H1 (cell line): ENCODE results near the gene ATAD3A. TPM values are rescaled to one million over a fixed set of nuclear protein-coding genes. Genes with fewer than 3 reads are reported as not detected.

Experiments used
- CTCF ChIA-PET: fragments of 300-600 bp; sonication (Branson Sonifier 250); formaldehyde crosslinking; loops from one replicate; lab custom pipeline; 2021; ENCODE audit not compliant: partially characterized antibody; lab: Charles Lee
- POLR2A ChIA-PET: fragments of 300-600 bp; sonication (Branson Sonifier 250); formaldehyde crosslinking; loops from one replicate; lab custom pipeline; 2021; ENCODE audit warnings: inconsistent platforms; ENCODE audit not compliant: partially characterized antibody; lab: Charles Lee
- DNase-seq, 2 experiments: peaks; one replicate each; pipeline versions ENCODE4 v3.0.0 to v3.0.0-alpha.2; 2010 to 2022; ENCODE audit warnings: low spot score in 2 of 2, low read depth in 1 of 2, mixed read lengths in 1 of 2
- FAIRE-seq: peaks from 2 replicates; lab custom pipeline; 2011; peaks lifted over from hg19 to GRCh38; lab: Jason Lieb, UNC
- H2AFZ ChIP-seq: 2 replicates; pipeline ENCODE4 v1.8.1; 2012; ENCODE audit warnings: low read length, inconsistent platforms
- H2AK5ac ChIP-seq: 2 replicates; pipeline ENCODE4 v1.6.1; 2013; ENCODE audit warnings: low read depth, low read length
- H2BK120ac ChIP-seq: replicated peaks from 2 replicates; pipeline ENCODE3; 2013; ENCODE audit warnings: low read depth, low read length, inconsistent platforms
- H2BK12ac ChIP-seq: 2 replicates; pipeline ENCODE4 v1.6.1; 2013; ENCODE audit warnings: low read depth, low read length
- H2BK15ac ChIP-seq: 2 replicates; pipeline ENCODE4 v1.6.1; 2013; ENCODE audit warnings: low read length
- H2BK20ac ChIP-seq: 2 replicates; pipeline ENCODE4 v1.6.1; 2013; ENCODE audit warnings: low read length
- H2BK5ac ChIP-seq: 2 replicates; pipeline ENCODE4 v1.6.1; 2013; ENCODE audit warnings: low read depth, low read length
- H3K14ac ChIP-seq: 2 replicates; pipeline ENCODE4 v1.6.1; 2013; ENCODE audit warnings: inconsistent platforms; ENCODE audit not compliant: insufficient read length
- H3K18ac ChIP-seq: 2 replicates; pipeline ENCODE4 v1.6.1; 2013; ENCODE audit warnings: low read length; ENCODE audit errors: extremely low read depth
- H3K23ac ChIP-seq: 2 replicates; pipeline ENCODE4 v1.6.1; 2013; ENCODE audit warnings: inconsistent platforms; ENCODE audit not compliant: insufficient read length
- H3K23me2 ChIP-seq: 2 replicates; pipeline ENCODE4 v1.6.1; 2013; ENCODE audit warnings: low read depth, low read length
- H3K27ac ChIP-seq: 2 replicates; pipeline ENCODE4 v1.6.1; 2011; ENCODE audit warnings: low read depth, low read length, inconsistent platforms
- H3K27me3 ChIP-seq, 4 experiments: replicated peaks in 1 of 4; 1 replicate in 1 of 4; 2 replicates in 3 of 4; pipeline versions ENCODE4 v1.6.1 to v1.8.1; 2011 to 2013; ENCODE audit warnings: low read length in 3 of 4, mild to moderate bottlenecking in 3 of 4, inconsistent platforms in 2 of 4, mixed read lengths in 2 of 4, moderate library complexity in 1 of 4; ENCODE audit not compliant: control insufficient read depth in 3 of 4, insufficient read depth in 3 of 4; ENCODE audit errors: extremely low read depth in 1 of 4
- H3K36me3 ChIP-seq, 4 experiments: 2 replicates each; pipeline versions ENCODE4 v1.6.1 to v1.8.1; 2011 to 2013; ENCODE audit warnings: mild to moderate bottlenecking in 4 of 4, low read length in 3 of 4, moderate library complexity in 2 of 4, control low read depth in 1 of 4, inconsistent platforms in 1 of 4; ENCODE audit not compliant: insufficient read depth in 4 of 4, control insufficient read depth in 2 of 4
- H3K4ac ChIP-seq: replicated peaks from 2 replicates; pipeline ENCODE3; 2013; ENCODE audit warnings: low read length, low read depth, mixed read lengths, inconsistent platforms; ENCODE audit not compliant: insufficient read length
- H3K4me1 ChIP-seq, 4 experiments: replicated peaks in 1 of 4; 1 replicate in 1 of 4; 2 replicates in 3 of 4; pipeline versions ENCODE4 v1.6.1 to v1.8.1; 2011 to 2013; ENCODE audit warnings: low read length in 3 of 4, inconsistent platforms in 2 of 4, mixed read lengths in 1 of 4; ENCODE audit not compliant: insufficient read depth in 4 of 4, control insufficient read depth in 3 of 4
- H3K4me2 ChIP-seq, 2 experiments: 2 replicates each; pipeline versions ENCODE4 v1.6.1 to v1.8.1; 2011 to 2013; ENCODE audit warnings: low read depth in 2 of 2, low read length in 2 of 2, control low read depth in 1 of 2, inconsistent platforms in 1 of 2, mild to moderate bottlenecking in 1 of 2; ENCODE audit not compliant: insufficient read depth in 1 of 2
- H3K4me3 ChIP-seq, 4 experiments: fragments of 200-600, 300-600 bp in 1 of 4; sonication (generic), shearing (Covaris generic), sonication (Bioruptor Twin) in 1 of 4; 2 replicates each; pipeline versions ENCODE4 v1.5.1 to v1.8.1; 2011 to 2016; ENCODE audit warnings: low read length in 4 of 4, low read depth in 3 of 4, control low read depth in 2 of 4, inconsistent platforms in 2 of 4, mild to moderate bottlenecking in 2 of 4, mixed read lengths in 1 of 4, moderate library complexity in 1 of 4; ENCODE audit not compliant: insufficient read depth in 2 of 4; ENCODE audit errors: extremely low read depth in 1 of 4
- H3K56ac ChIP-seq: replicated peaks from 2 replicates; pipeline ENCODE3; 2013; ENCODE audit warnings: low read depth, mild to moderate bottlenecking, mixed read lengths, low read length, inconsistent platforms; ENCODE audit not compliant: insufficient read length
- H3K79me1 ChIP-seq: 2 replicates; pipeline ENCODE4 v1.6.1; 2013; ENCODE audit warnings: low read depth, low read length, control low read depth
- H3K79me2 ChIP-seq, 2 experiments: 2 replicates each; pipeline versions ENCODE4 v1.6.1 to v1.8.1; 2012 to 2013; ENCODE audit warnings: low read length in 2 of 2, mild to moderate bottlenecking in 2 of 2, inconsistent platforms in 1 of 2; ENCODE audit not compliant: insufficient read depth in 2 of 2, control insufficient read depth in 1 of 2
- H3K9ac ChIP-seq, 4 experiments: replicated peaks in 1 of 4; 1 replicate in 1 of 4; 2 replicates in 3 of 4; pipeline versions ENCODE4 v1.6.1 to v1.8.1; 2011 to 2013; ENCODE audit warnings: low read depth in 3 of 4, low read length in 3 of 4, control low read depth in 2 of 4, mild to moderate bottlenecking in 2 of 4, moderate library complexity in 2 of 4, inconsistent platforms in 1 of 4; ENCODE audit errors: extremely low read depth in 1 of 4
- H3K9me3 ChIP-seq, 2 experiments: 2 replicates each; pipeline versions ENCODE4 v1.6.1 to v1.8.1; 2012 to 2013; ENCODE audit warnings: mild to moderate bottlenecking in 2 of 2, moderate library complexity in 2 of 2, control low read depth in 1 of 2, inconsistent platforms in 1 of 2, low read depth in 1 of 2, low read length in 1 of 2, mixed read lengths in 1 of 2; ENCODE audit not compliant: insufficient read depth in 2 of 2
- H4K20me1 ChIP-seq, 2 experiments: replicated peaks in 1 of 2; 2 replicates each; pipeline versions ENCODE3 to v1.8.1; 2011 to 2013; ENCODE audit warnings: inconsistent platforms in 2 of 2, low read length in 2 of 2, mild to moderate bottlenecking in 1 of 2; ENCODE audit not compliant: insufficient read depth in 2 of 2, control insufficient read depth in 1 of 2
- H4K5ac ChIP-seq: 2 replicates; pipeline ENCODE4 v1.6.1; 2013; ENCODE audit warnings: low read length, low read depth, mixed read lengths, inconsistent platforms; ENCODE audit not compliant: insufficient read length
- H4K8ac ChIP-seq: 2 replicates; pipeline ENCODE4 v1.8.0; 2013; ENCODE audit warnings: mild to moderate bottlenecking, moderate library complexity, low read length, inconsistent platforms; ENCODE audit not compliant: insufficient read depth; ENCODE audit errors: extremely low read depth
- H4K91ac ChIP-seq: replicated peaks from 2 replicates; pipeline ENCODE3; 2013; ENCODE audit warnings: low read length, mixed read lengths, inconsistent platforms; ENCODE audit not compliant: insufficient read length
- BCL11A ChIP-seq, 2 experiments: IDR thresholded peaks; one replicate each; pipeline ENCODE4 v1.6.1; 2011; ENCODE audit warnings: low read depth in 2 of 2, low read length in 2 of 2, mild to moderate bottlenecking in 2 of 2
- HDAC2 ChIP-seq, 2 experiments: fragments of 300-600 bp in 1 of 2; sonication (generic) in 1 of 2; IDR thresholded peaks; 2 replicates each; pipeline ENCODE4 v1.6.1; 2011 to 2012; ENCODE audit warnings: low read depth in 2 of 2, low read length in 2 of 2, mild to moderate bottlenecking in 2 of 2, moderate library complexity in 2 of 2, borderline replicate concordance in 1 of 2, inconsistent platforms in 1 of 2
- JUND ChIP-seq: IDR thresholded peaks from 2 replicates; pipeline ENCODE4 v1.6.1; 2011; ENCODE audit warnings: mild to moderate bottlenecking, improper control_type of control experiment, low read length
- POLR2A ChIP-seq, 2 experiments: IDR thresholded peaks; 1 replicate in 1 of 2; 2 replicates in 1 of 2; pipeline ENCODE4 v1.6.1; 2011; ENCODE audit warnings: low read depth in 2 of 2, low read length in 2 of 2, mild to moderate bottlenecking in 2 of 2; ENCODE audit errors: control extremely low read depth in 1 of 2
- TAF1 ChIP-seq: IDR thresholded peaks from 2 replicates; pipeline ENCODE4 v1.6.1; 2011; ENCODE audit warnings: mild to moderate bottlenecking, low read depth, low read length
- YY1 ChIP-seq: IDR thresholded peaks from 2 replicates; pipeline ENCODE4 v1.6.1; 2011; ENCODE audit warnings: low read depth, mild to moderate bottlenecking, low read length
- WGBS, 2 experiments: shearing (Covaris generic) in 1 of 2; methylation state at CpG; one replicate each; pipeline versions ENCODE4 v1.1.6 to v1.1.7; 2013 to 2015; ENCODE audit warnings: low lambda C conversion rate in 2 of 2, mixed read lengths in 2 of 2, inconsistent platforms in 1 of 2, low coverage in 1 of 2, missing lambda C conversion rate in 1 of 2; ENCODE audit not compliant: insufficient replicate concordance in 2 of 2, insufficient coverage in 1 of 2, insufficient read length in 1 of 2; ENCODE audit errors: extremely low coverage in 1 of 2, missing lambda C conversion rate in 1 of 2; 5-methylcytosine and 5-hydroxymethylcytosine counted together
- polyA plus RNA-seq, 7 experiments: library from polyadenylated mRNA; depleted of rRNA in 3 of 7; stranded (reverse) in 5 of 7; unstranded in 2 of 7; fragments of >200 nt in 5 of 7; fragments of 200-250 nt in 2 of 7; gene quantifications; 1 replicate in 5 of 7; 2 replicates in 1 of 7; 4 replicates in 1 of 7; pipeline versions ENCODE4 v1.2.1 to v1.2.3, GENCODE V29; 2011 to 2013; ENCODE audit warnings: missing spikeins in 2 of 7, mixed read lengths in 2 of 7
- total RNA-seq: library from RNA; stranded (reverse); fragmentation: NEBNext Ultra II Directional; extraction: Animal tissue kit (Norgen Biotek cat#: 25700); gene quantifications from 2 replicates; pipeline ENCODE4 v1.2.1, GENCODE V29; 2021
- TF ChIP-seq, protein P1 (sequence below): IDR thresholded peaks from 2 replicates; pipeline ENCODE4 v1.6.1; 2012; ENCODE audit warnings: inconsistent platforms
- TF ChIP-seq, protein P2 (sequence below): IDR thresholded peaks from 2 replicates; pipeline ENCODE4 v1.6.1; 2011; ENCODE audit warnings: low read length, improper control_type of control experiment
- TF ChIP-seq, protein P3 (sequence below): IDR thresholded peaks from 2 replicates; pipeline ENCODE4 v1.6.1; 2012; ENCODE audit warnings: inconsistent platforms

ATAD3A gene
- total and polyA plus RNA-seq, 2 of the 8 experiments (the other 6 are each of a cell fraction or from before 2014, with no cell fraction given) = 28.3 to 64.7 TPM

DNA sequence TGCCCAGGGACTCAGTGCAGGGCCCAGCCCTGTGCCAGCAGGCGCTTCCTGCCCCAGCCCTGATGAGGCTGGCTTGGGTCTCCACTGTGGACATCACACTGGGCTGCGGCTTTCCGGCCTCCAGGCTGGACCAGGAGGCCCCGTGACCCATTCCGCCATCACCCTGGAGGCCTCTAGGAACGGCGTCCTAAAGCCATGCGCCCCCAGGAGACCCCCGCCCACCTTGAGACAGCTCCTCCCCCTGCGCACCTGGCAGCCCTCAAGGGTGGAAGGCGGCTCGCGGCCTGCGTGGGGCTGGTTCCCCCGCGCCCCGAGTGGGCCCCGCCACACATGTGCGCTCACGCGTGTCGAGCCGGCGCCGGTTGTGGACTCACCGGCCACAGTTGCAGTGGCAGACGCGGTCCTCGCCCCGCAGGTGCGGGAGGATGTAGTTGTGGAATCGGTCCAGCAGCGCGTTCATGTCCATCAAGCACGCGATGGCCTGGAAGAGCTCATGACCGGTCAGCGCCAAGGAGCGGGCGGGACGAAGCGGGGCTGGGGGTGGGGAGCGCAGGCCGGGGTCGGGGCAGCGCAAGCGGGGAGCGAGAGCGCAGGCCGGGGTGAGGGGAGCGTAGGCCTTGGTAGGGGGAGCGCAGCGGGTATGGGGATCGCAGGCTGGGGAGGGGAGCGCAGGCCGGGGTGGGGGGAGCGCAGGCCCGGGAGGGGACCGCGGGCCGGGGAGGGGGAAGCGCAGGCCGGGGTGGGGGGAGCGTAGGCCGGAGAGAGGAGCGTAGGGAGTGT lies 27.5 kb downstream of the ATAD3A start:
- Histone ChIP-seq H4K8ac (peak overlapping the region; percentile 93), H3K36me3 (peaks cover 2 to 23% (median 12%) of the 10 kb centered on the region in 4 experiments; a peak in 4 of 8 replicates), H3K4me3 (peak overlapping the region; percentile 50 to 75 (median 67)), H2AFZ (no peak overlapping the region), H3K27me3 (no peaks in the 10 kb centered on the region), H2BK15ac (no peak overlapping the region), H4K5ac (no peak overlapping the region), H2BK12ac (0 out of 2 replicates have a peak overlapping the region, but pooled peaks have one; percentile 50), H3K23me2 (peaks cover 10% of the 10 kb centered on the region; the same call in 1 of the 2 replicates), H2AK5ac (no peak overlapping the region; the same call in 1 of the 2 replicates), H4K91ac (peak overlapping the region; percentile 55), H4K20me1 (peaks cover 6 to 25% of the 10 kb centered on the region in 2 experiments), H2BK20ac (no peak overlapping the region), H3K23ac (no peak overlapping the region), H3K18ac (peak overlapping the region; percentile 78), H2BK120ac (no peak overlapping the region), H3K4ac (no peak overlapping the region), H3K9me3 (no peaks in the 10 kb centered on the region), H3K4me1 (peaks cover 0 to 9% (median 3%) of the 10 kb centered on the region in 4 experiments; a peak in 3 of 7 replicates), H3K4me2 (peak overlapping the region; percentile 76 to 80), H3K56ac (peak overlapping the region; percentile 69), H3K79me2 (peaks cover 0 to 5% of the 10 kb centered on the region in 2 experiments; a peak in 1 of 4 replicates), H3K79me1 (peaks cover 7% of the 10 kb centered on the region), H3K9ac (peak overlapping the region in 3 of 4 experiments; percentile 46 to 60 (median 56); a peak in 5 of 7 replicates), H3K27ac (no peak overlapping the region), H3K14ac (no peak overlapping the region), H2BK5ac (no peak overlapping the region)
- DNase-seq (no peak), FAIRE-seq (no peak)
- ChIA-PET CTCF (interaction anchor here (0.7 to 1.7 kb wide), 3 partner anchors 11 to 58 kb away, joined by 4 to 7 read pairs (median 4); no protein-coding TSS in a partner anchor), POLR2A (interaction anchor here (0.6 to 2.2 kb wide), 9 partner anchors 9 to 154 kb away, joined by 3 to 9 read pairs (median 3); partner anchors contain the start of gene MIB2)
- WGBS, 2 experiments = 9% methylated on average over 30 of the region's 66 CpGs; no CpG with 5 or more reads in 1 of the 2 experiments
- TF ChIP-seq TAF1 (no peak), BCL11A (IDR thresholded peaks at IDR 0.05; ENCODE audit: low read depth in 2 of 2, low read length in 2 of 2) (no peak), POLR2A (IDR thresholded peaks at IDR 0.05; ENCODE audit: control extremely low read depth in 1 of 2, low read depth in 2 of 2, low read length in 2 of 2) (no peak), HDAC2 (IDR thresholded peaks at IDR 0.05; ENCODE audit: borderline replicate concordance in 1 of 2, low read depth in 2 of 2, low read length in 2 of 2) (0 out of 4 replicates have a peak, but pooled peaks of 1 of the 2 experiments have one; percentile 30), JUND (no peak), YY1 (no peak)
- TF ChIP-seq, protein P1, sequence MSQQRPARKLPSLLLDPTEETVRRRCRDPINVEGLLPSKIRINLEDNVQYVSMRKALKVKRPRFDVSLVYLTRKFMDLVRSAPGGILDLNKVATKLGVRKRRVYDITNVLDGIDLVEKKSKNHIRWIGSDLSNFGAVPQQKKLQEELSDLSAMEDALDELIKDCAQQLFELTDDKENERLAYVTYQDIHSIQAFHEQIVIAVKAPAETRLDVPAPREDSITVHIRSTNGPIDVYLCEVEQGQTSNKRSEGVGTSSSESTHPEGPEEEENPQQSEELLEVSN = 0 out of 2 replicates have a peak, but pooled peaks have one; percentile 10
- TF ChIP-seq, protein P2, sequence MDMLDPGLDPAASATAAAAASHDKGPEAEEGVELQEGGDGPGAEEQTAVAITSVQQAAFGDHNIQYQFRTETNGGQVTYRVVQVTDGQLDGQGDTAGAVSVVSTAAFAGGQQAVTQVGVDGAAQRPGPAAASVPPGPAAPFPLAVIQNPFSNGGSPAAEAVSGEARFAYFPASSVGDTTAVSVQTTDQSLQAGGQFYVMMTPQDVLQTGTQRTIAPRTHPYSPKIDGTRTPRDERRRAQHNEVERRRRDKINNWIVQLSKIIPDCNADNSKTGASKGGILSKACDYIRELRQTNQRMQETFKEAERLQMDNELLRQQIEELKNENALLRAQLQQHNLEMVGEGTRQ = no peak
- TF ChIP-seq, protein P3, sequence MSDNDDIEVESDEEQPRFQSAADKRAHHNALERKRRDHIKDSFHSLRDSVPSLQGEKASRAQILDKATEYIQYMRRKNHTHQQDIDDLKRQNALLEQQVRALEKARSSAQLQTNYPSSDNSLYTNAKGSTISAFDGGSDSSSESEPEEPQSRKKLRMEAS = no peak; the same call in 1 of the 2 replicates
